Mammary epithelial cell (primary cell): Measurements from ENCODE around the gene DLG1.

Experiments
- EZH2 ChIP-seq: IDR thresholded peaks from 2 replicates; pipeline ENCODE4 v1.6.1; 2012; ENCODE audit warnings: low read length, inconsistent platforms, borderline replicate concordance
- TF ChIP-seq, protein P1 (sequence below), 2 donors: IDR thresholded peaks in 1 of 2; conservative IDR thresholded peaks in 1 of 2; 2 replicates each; pipeline ENCODE4 v1.5.1; 2011 to 2012; ENCODE audit warnings: inconsistent platforms in 2 of 2, low read length in 2 of 2, mild to moderate bottlenecking in 2 of 2, control low read depth in 1 of 2, low read depth in 1 of 2; ENCODE audit not compliant: insufficient read depth in 1 of 2; ENCODE audit errors: extremely low read depth in 1 of 2

DNA sequence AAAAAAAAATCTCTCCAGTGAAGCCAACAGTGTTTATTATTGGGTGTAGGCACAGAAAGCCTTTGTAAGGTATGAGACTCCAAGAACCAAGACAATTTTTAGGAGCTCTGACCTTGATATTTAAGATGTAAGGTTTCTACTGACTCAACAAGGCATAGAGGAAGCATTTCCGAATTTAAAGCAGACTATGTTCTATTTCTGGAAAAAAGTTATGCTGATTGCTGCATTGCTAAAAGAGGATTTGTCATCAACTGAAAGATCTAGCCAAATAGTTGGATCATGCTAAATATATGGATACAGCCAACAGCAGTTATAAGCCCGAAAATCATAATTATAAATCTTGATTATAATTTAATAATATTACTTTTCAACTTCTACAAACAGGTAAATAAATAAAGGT is 215.5 kb downstream of the DLG1 start:
- TF ChIP-seq, protein P1, sequence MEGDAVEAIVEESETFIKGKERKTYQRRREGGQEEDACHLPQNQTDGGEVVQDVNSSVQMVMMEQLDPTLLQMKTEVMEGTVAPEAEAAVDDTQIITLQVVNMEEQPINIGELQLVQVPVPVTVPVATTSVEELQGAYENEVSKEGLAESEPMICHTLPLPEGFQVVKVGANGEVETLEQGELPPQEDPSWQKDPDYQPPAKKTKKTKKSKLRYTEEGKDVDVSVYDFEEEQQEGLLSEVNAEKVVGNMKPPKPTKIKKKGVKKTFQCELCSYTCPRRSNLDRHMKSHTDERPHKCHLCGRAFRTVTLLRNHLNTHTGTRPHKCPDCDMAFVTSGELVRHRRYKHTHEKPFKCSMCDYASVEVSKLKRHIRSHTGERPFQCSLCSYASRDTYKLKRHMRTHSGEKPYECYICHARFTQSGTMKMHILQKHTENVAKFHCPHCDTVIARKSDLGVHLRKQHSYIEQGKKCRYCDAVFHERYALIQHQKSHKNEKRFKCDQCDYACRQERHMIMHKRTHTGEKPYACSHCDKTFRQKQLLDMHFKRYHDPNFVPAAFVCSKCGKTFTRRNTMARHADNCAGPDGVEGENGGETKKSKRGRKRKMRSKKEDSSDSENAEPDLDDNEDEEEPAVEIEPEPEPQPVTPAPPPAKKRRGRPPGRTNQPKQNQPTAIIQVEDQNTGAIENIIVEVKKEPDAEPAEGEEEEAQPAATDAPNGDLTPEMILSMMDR (conservative IDR thresholded peaks at IDR 0.05 in 1 of 2, IDR thresholded peaks at IDR 0.05 in 1 of 2; ENCODE audit: extremely low read depth in 1 of 2, insufficient read depth in 1 of 2, low read depth in 1 of 2, low read length in 2 of 2): no peak
- TF ChIP-seq EZH2: no peak
